GM12878 (cell line): ENCODE results near the gene RMC1. TPM values are rescaled to one million over a fixed set of nuclear protein-coding genes. Genes with fewer than 3 reads are reported as not detected.

Source experiments
- ATAC-seq: fragments of 200-7000 bp; cut with Tn5 transposase; 3 replicates; pipeline ENCODE4 v1.9.1; 2020; ENCODE audit warnings: mild to moderate bottlenecking, moderate library complexity
- BruUV-seq: library from RNA; stranded (reverse); fragments of 400-500 nt; replicated peaks from 2 replicates; lab custom pipeline; 2021; lab: Mats Ljungman, UMichigan
- CTCF ChIA-PET: fragments of 300-600 bp; sonication (Branson Sonifier 250); formaldehyde crosslinking; extraction: SDS; loops from one replicate; lab custom pipeline; 2021; ENCODE audit warnings: inconsistent platforms; lab: Yijun Ruan, JAX
- POLR2A ChIA-PET: fragments of 350-600 bp; formaldehyde crosslinking; extraction: SDS; loops from one replicate; lab custom pipeline; 2021; ENCODE audit warnings: inconsistent platforms; lab: Charles Lee
- RAD21 ChIA-PET: fragments of 300-600 bp; sonication (Branson Sonifier 250); formaldehyde crosslinking; loops from one replicate; lab custom pipeline; 2023; ENCODE audit warnings: antibody characterized with exemption; ENCODE audit not compliant: unreplicated experiment; lab: Charles Lee
- SMC1A ChIA-PET: fragments of 300-600 bp; sonication (Branson Sonifier 250); formaldehyde crosslinking; loops from one replicate; lab custom pipeline; 2023; ENCODE audit not compliant: unreplicated experiment, uncharacterized antibody; lab: Charles Lee
- DNase-seq: peaks from one replicate; pipeline ENCODE4 v3.0.0-alpha.2; 2011; ENCODE audit warnings: low read depth, low spot score
- FAIRE-seq: peaks from 3 replicates; lab custom pipeline; 2011; peaks lifted over from hg19 to GRCh38; lab: Jason Lieb, UNC
- H2AFZ ChIP-seq: 2 replicates; pipeline ENCODE4 v1.6.0; 2011; ENCODE audit warnings: low read depth, low read length, control low read depth; ENCODE audit not compliant: control insufficient read depth
- H3K27ac ChIP-seq: 2 replicates; pipeline ENCODE4 v1.5.1; 2011; ENCODE audit warnings: control low read depth; ENCODE audit not compliant: control insufficient read depth, insufficient read depth
- H3K27me3 ChIP-seq, 2 experiments: replicated peaks in 1 of 2; 2 replicates each; pipeline versions ENCODE4 v1.6.0 to v1.6.1; 2011; ENCODE audit warnings: low read length in 1 of 2; ENCODE audit not compliant: control insufficient read depth in 2 of 2, insufficient read depth in 2 of 2
- H3K36me3 ChIP-seq, 2 experiments: 2 replicates each; pipeline ENCODE4 v1.5.1; 2011; ENCODE audit warnings: low read length in 1 of 2; ENCODE audit not compliant: control insufficient read depth in 2 of 2, insufficient read depth in 2 of 2
- H3K4me1 ChIP-seq: 2 replicates; pipeline ENCODE4 v1.6.1; 2011; ENCODE audit warnings: mild to moderate bottlenecking, low read length, moderate library complexity, mixed read lengths; ENCODE audit not compliant: control insufficient read depth, insufficient read depth
- H3K4me2 ChIP-seq: 2 replicates; pipeline ENCODE4 v1.6.0; 2011; ENCODE audit warnings: control low read depth; ENCODE audit not compliant: control insufficient read depth, insufficient read depth
- H3K4me3 ChIP-seq: fragments of 200-600 bp; sonication (generic); 2 replicates; pipeline ENCODE4 v1.5.1; 2016
- H3K79me2 ChIP-seq: 2 replicates; pipeline ENCODE4 v1.6.0; 2011; ENCODE audit warnings: low read length; ENCODE audit not compliant: control insufficient read depth, insufficient read depth
- H3K9ac ChIP-seq: 2 replicates; pipeline ENCODE4 v1.8.0; 2011; ENCODE audit warnings: low read length, control low read depth, mixed read lengths; ENCODE audit not compliant: control insufficient read depth, insufficient read depth
- H3K9me3 ChIP-seq: replicated peaks from 3 replicates; pipeline ENCODE4 v1.5.1; 2011; ENCODE audit warnings: mild to moderate bottlenecking, low read length; ENCODE audit not compliant: control insufficient read depth, insufficient read depth
- H4K20me1 ChIP-seq: 2 replicates; pipeline ENCODE4 v1.6.0; 2011; ENCODE audit not compliant: control insufficient read depth, insufficient read depth
- HDGF ChIP-seq: fragments of 450-650 bp; IDR thresholded peaks from 2 replicates; pipeline ENCODE4 v1.6.1; 2016; ENCODE audit warnings: antibody characterized with exemption
- KAT2A ChIP-seq: conservative IDR thresholded peaks from 2 replicates; pipeline ENCODE4 v1.6.1; 2011; ENCODE audit warnings: low read depth, low read length; ENCODE audit not compliant: control insufficient read depth
- PML ChIP-seq: IDR thresholded peaks from 2 replicates; pipeline ENCODE4 v1.6.1; 2012; ENCODE audit warnings: low read length, inconsistent platforms
- POU2F2 ChIP-seq: IDR thresholded peaks from 3 replicates; pipeline ENCODE4 v1.6.1; 2011; ENCODE audit warnings: low read depth, mild to moderate bottlenecking, low read length, borderline replicate concordance
- RAD51 ChIP-seq: fragments of 450-650 bp; IDR thresholded peaks from 2 replicates; pipeline ENCODE4 v1.6.1; 2016; ENCODE audit warnings: moderate library complexity, mild to moderate bottlenecking, inconsistent platforms
- RBBP5 ChIP-seq: fragments of 200-600 bp; sonication (generic); conservative IDR thresholded peaks from 2 replicates; pipeline ENCODE4 v1.6.1; 2016
- RFX5 ChIP-seq: IDR thresholded peaks from 2 replicates; pipeline ENCODE4 v1.6.1; 2011; ENCODE audit warnings: low read depth, low read length, improper control_type of control experiment
- ZNF207 ChIP-seq: fragments of 450-650 bp; IDR thresholded peaks from 2 replicates; pipeline ENCODE4 v1.6.1; 2014; ENCODE audit warnings: antibody characterized with exemption, mild to moderate bottlenecking, borderline replicate concordance
- ZNF24 ChIP-seq: fragments of 450-650 bp; IDR thresholded peaks from 2 replicates; pipeline ENCODE4 v1.6.1; 2017; ENCODE audit warnings: antibody characterized with exemption, mild to moderate bottlenecking
- ZZZ3 ChIP-seq: IDR thresholded peaks from 2 replicates; pipeline ENCODE4 v1.6.1; 2011; ENCODE audit warnings: low read depth; ENCODE audit not compliant: control insufficient read depth, insufficient read length
- WGBS: methylation state at CpG from one replicate; pipeline ENCODE4 v1.1.6; 2016; ENCODE audit warnings: low lambda C conversion rate; ENCODE audit not compliant: insufficient replicate concordance, insufficient coverage; ENCODE audit errors: missing lambda C conversion rate; 5-methylcytosine and 5-hydroxymethylcytosine counted together
- in situ Hi-C: fragments of 300-500 bp; cut with MboI; formaldehyde crosslinking; loops from 9 replicates; pipeline ENCODE4 v1.14.3; 2018; ENCODE audit warnings: mixed read lengths
- intact Hi-C: fragments of 100-400 bp; cut with micrococcal nuclease; formaldehyde crosslinking; loops from one replicate; pipeline ENCODE4 v1.14.2; 2022; ENCODE audit not compliant: unreplicated experiment
- polyA plus RNA-seq, 11 experiments: library from polyadenylated mRNA; depleted of rRNA in 4 of 11; unstranded in 6 of 11; stranded (reverse) in 5 of 11; fragments of >200 nt; fragmentation: Nextera tagmentation in 4 of 11; fragmentation: Illumina TruSeq in 1 of 11; extraction: Ambion mirVana in 4 of 11; extraction: Trizol in 1 of 11; gene quantifications; 1 replicate in 1 of 11; 2 replicates in 10 of 11; pipeline versions ENCODE4 v1.2.1 to v1.2.3, GENCODE V29; 2011 to 2016; ENCODE audit warnings: inconsistent platforms in 2 of 11, missing spikeins in 2 of 11, low read depth in 1 of 11
- total RNA-seq, 4 experiments: library from RNA; depleted of rRNA in 3 of 4; stranded (reverse); fragments of >200 nt in 3 of 4; fragmentation: Illumina TruSeq in 1 of 4; extraction: Trizol in 1 of 4; gene quantifications; 2 replicates each; pipeline versions ENCODE4 v1.2.1 to v1.2.3, GENCODE V29; 2013 to 2021
- TF ChIP-seq, protein P1 (sequence below): fragments of 450-650 bp; IDR thresholded peaks from 2 replicates; pipeline ENCODE4 v1.6.1; 2017; ENCODE audit warnings: antibody characterized with exemption, mild to moderate bottlenecking, moderate library complexity
- TF ChIP-seq, protein P2 (sequence below): fragments of 450-650 bp; IDR thresholded peaks from 2 replicates; pipeline ENCODE4 v1.6.1; 2017; ENCODE audit warnings: borderline replicate concordance
- TF ChIP-seq, protein P3 (sequence below): fragments of 450-650 bp; IDR thresholded peaks from 2 replicates; pipeline ENCODE4 v1.6.1; 2016; ENCODE audit warnings: mild to moderate bottlenecking
- TF ChIP-seq, protein P4 (sequence below): fragments of 450-650 bp; conservative IDR thresholded peaks from 2 replicates; pipeline ENCODE4 v1.6.1; 2017; ENCODE audit warnings: mild to moderate bottlenecking, moderate library complexity

RMC1 gene
- total and polyA plus RNA-seq, 10 of the 15 experiments (the other 5 are each of a cell fraction or from before 2014, with no cell fraction given): 8.4 to 57.6 (median 42.5) TPM

DNA sequence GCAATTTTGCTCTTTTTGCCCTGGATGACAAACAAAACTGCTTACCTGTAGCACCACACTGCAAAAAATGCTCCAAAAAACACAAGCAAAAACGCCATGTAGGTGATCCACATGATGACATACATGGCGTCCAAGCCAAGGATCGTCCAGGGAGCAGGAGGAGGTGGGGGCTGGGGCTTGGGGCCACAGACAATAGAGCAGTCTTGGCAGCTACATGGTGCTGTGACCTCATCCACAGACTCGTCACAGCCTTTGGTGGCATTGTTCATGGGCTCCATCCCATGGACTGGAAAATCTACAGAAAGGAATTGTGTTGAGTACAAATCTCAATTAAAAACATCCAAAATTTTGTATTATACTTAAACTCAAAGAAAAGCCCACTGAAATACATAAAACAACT, 56.9 kb downstream of the RMC1 start:
- no peak for FAIRE-seq
- H3K79me2 ChIP-seq: no peaks in the 10 kb centered on the region
- BruUV-seq: no TSS peak
- ChIA-PET SMC1A (interaction anchor here (1.0 kb wide), 1 partner anchor 12 kb away, joined by 4 read pairs; no protein-coding TSS in a partner anchor), POLR2A (no interaction called here)
- no peak overlapping the region for H2AFZ ChIP-seq
- H3K27ac ChIP-seq: no peak overlapping the region
- no peaks in the 10 kb centered on the region for H3K27me3 ChIP-seq
- H3K4me1 ChIP-seq: no peaks in the 10 kb centered on the region
- H3K4me2 ChIP-seq: no peak overlapping the region
- TF ChIP-seq POU2F2 (no peak), RFX5 (no peak), ZNF24 (no peak), ZNF207 (no peak), PML (no peak), ZZZ3 (no peak), HDGF (no peak), KAT2A (no peak), RBBP5 (no peak), RAD51 (no peak)
- TF ChIP-seq, protein P1, sequence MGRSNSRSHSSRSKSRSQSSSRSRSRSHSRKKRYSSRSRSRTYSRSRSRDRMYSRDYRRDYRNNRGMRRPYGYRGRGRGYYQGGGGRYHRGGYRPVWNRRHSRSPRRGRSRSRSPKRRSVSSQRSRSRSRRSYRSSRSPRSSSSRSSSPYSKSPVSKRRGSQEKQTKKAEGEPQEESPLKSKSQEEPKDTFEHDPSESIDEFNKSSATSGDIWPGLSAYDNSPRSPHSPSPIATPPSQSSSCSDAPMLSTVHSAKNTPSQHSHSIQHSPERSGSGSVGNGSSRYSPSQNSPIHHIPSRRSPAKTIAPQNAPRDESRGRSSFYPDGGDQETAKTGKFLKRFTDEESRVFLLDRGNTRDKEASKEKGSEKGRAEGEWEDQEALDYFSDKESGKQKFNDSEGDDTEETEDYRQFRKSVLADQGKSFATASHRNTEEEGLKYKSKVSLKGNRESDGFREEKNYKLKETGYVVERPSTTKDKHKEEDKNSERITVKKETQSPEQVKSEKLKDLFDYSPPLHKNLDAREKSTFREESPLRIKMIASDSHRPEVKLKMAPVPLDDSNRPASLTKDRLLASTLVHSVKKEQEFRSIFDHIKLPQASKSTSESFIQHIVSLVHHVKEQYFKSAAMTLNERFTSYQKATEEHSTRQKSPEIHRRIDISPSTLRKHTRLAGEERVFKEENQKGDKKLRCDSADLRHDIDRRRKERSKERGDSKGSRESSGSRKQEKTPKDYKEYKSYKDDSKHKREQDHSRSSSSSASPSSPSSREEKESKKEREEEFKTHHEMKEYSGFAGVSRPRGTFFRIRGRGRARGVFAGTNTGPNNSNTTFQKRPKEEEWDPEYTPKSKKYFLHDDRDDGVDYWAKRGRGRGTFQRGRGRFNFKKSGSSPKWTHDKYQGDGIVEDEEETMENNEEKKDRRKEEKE: no peak
- TF ChIP-seq, protein P2, sequence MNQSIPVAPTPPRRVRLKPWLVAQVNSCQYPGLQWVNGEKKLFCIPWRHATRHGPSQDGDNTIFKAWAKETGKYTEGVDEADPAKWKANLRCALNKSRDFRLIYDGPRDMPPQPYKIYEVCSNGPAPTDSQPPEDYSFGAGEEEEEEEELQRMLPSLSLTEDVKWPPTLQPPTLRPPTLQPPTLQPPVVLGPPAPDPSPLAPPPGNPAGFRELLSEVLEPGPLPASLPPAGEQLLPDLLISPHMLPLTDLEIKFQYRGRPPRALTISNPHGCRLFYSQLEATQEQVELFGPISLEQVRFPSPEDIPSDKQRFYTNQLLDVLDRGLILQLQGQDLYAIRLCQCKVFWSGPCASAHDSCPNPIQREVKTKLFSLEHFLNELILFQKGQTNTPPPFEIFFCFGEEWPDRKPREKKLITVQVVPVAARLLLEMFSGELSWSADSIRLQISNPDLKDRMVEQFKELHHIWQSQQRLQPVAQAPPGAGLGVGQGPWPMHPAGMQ: no peak
- TF ChIP-seq, protein P3, sequence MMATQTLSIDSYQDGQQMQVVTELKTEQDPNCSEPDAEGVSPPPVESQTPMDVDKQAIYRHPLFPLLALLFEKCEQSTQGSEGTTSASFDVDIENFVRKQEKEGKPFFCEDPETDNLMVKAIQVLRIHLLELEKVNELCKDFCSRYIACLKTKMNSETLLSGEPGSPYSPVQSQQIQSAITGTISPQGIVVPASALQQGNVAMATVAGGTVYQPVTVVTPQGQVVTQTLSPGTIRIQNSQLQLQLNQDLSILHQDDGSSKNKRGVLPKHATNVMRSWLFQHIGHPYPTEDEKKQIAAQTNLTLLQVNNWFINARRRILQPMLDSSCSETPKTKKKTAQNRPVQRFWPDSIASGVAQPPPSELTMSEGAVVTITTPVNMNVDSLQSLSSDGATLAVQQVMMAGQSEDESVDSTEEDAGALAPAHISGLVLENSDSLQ: no peak
- TF ChIP-seq, protein P4, sequence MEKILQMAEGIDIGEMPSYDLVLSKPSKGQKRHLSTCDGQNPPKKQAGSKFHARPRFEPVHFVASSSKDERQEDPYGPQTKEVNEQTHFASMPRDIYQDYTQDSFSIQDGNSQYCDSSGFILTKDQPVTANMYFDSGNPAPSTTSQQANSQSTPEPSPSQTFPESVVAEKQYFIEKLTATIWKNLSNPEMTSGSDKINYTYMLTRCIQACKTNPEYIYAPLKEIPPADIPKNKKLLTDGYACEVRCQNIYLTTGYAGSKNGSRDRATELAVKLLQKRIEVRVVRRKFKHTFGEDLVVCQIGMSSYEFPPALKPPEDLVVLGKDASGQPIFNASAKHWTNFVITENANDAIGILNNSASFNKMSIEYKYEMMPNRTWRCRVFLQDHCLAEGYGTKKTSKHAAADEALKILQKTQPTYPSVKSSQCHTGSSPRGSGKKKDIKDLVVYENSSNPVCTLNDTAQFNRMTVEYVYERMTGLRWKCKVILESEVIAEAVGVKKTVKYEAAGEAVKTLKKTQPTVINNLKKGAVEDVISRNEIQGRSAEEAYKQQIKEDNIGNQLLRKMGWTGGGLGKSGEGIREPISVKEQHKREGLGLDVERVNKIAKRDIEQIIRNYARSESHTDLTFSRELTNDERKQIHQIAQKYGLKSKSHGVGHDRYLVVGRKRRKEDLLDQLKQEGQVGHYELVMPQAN: no peak
- TF ChIP-seq, all 136 proteins: peak for 0
- intact Hi-C loops: no loop called here
- Histone ChIP-seq H4K20me1 (no peaks in the 10 kb centered on the region), H3K9me3 (no peaks in the 10 kb centered on the region), H3K36me3 (peaks cover 6 to 47% of the 10 kb centered on the region in 2 experiments), H3K4me3 (no peak overlapping the region), H3K9ac (no peak overlapping the region)
- no peak for DNase-seq
- WGBS: 96% methylated on average over 4 of the region's 4 CpGs
- ChIA-PET RAD21 (no interaction called here), CTCF (interaction anchor here (1.0 kb wide), 1 partner anchor 44 kb away, joined by 3 read pairs; no protein-coding TSS in a partner anchor)
- in situ Hi-C loops: no loop called here
- no peak for ATAC-seq
